GM21786 (cell line): ENCODE measurements around the gene EFCAB12.
A peak's percentile ranks its signal among the peaks of the same experiment; 100 is the strongest.
"Not testable (repeated sequence)": the region's sequence is repeated elsewhere in the genome, so short reads cannot be mapped to it uniquely, and the experiment has no call there.

ENCODE experiments used
- ATAC-seq: cut with Tn5 transposase; IDR thresholded peaks from one replicate; pipeline ENCODE4 v1.9.1; 2021; ENCODE audit not compliant: unreplicated experiment

EFCAB12 gene

GRCh38 chr3:129399145-129399894, 29.1 kb downstream of the EFCAB12 start:
- peak; percentile 83 for ATAC-seq

- ATAC-seq, result no peak
Measured at GRCh38 chr3:129398803-129399144, 29.7 kb downstream of the EFCAB12 start.

- not testable (repeated sequence) for ATAC-seq
Measured at GRCh38 chr3:129393760-129394564, 34.5 kb downstream of the EFCAB12 start.

GRCh38 chr3:129393271-129393670, 35.2 kb downstream of the EFCAB12 start:
- ATAC-seq, result no peak

GRCh38 chr3:129392106-129392887, 36.1 kb downstream of the EFCAB12 start:
- ATAC-seq, result not testable (repeated sequence)

GRCh38 chr3:129391583-129391982, 36.9 kb downstream of the EFCAB12 start:
- ATAC-seq, result not testable (repeated sequence)

- no peak for ATAC-seq
Measured at GRCh38 chr3:129389572-129389937, 38.9 kb downstream of the EFCAB12 start.

GRCh38 chr3:129388791-129389571, 39.5 kb downstream of the EFCAB12 start:
- ATAC-seq, result not testable (repeated sequence)

GRCh38 chr3:129387487-129387886, 40.9 kb downstream of the EFCAB12 start:
- ATAC-seq, result no peak

GRCh38 chr3:129386984-129387383, 41.5 kb downstream of the EFCAB12 start:
- no peak for ATAC-seq

GRCh38 chr3:129385507-129385906, 42.9 kb downstream of the EFCAB12 start:
- not testable (repeated sequence) for ATAC-seq

- ATAC-seq, result no peak
Measured at GRCh38 chr3:129384594-129385323, 43.7 kb downstream of the EFCAB12 start.

- ATAC-seq, result not testable (repeated sequence)
Measured at GRCh38 chr3:129384103-129384502, 44.3 kb downstream of the EFCAB12 start.

- peak; percentile 76 for ATAC-seq
Measured at GRCh38 chr3:129383292-129383860, 45.1 kb downstream of the EFCAB12 start.

- ATAC-seq, result no peak
Measured at GRCh38 chr3:129382366-129382765, 46.1 kb downstream of the EFCAB12 start.

GRCh38 chr3:129379582-129380358, 48.7 kb downstream of the EFCAB12 start:
- no peak for ATAC-seq

GRCh38 chr3:129378949-129379348, 49.5 kb downstream of the EFCAB12 start:
- ATAC-seq, result no peak

- ATAC-seq, result no peak
Measured at GRCh38 chr3:129377615-129378014, 50.8 kb downstream of the EFCAB12 start.

- no peak for ATAC-seq
Measured at GRCh38 chr3:129375099-129375498, 53.3 kb downstream of the EFCAB12 start.
